H7 (cell line): ENCODE results near the gene ATXN2. TPM values are rescaled to one million over a fixed set of nuclear protein-coding genes. Genes with fewer than 3 reads are reported as not detected.
"Not testable (repeated sequence)": the region's sequence is repeated elsewhere in the genome, so short reads cannot be mapped to it uniquely, and the experiment has no call there.

Experiments used
- DNase-seq: peaks from one replicate; pipeline ENCODE4 v3.0.0; 2012
- H3K27me3 ChIP-seq: 2 replicates; pipeline ENCODE4 v1.6.0; 2011; ENCODE audit warnings: mild to moderate bottlenecking, low read length; ENCODE audit not compliant: control insufficient read depth, insufficient read depth
- H3K36me3 ChIP-seq: replicated peaks from 2 replicates; pipeline ENCODE4 v1.5.1; 2011; ENCODE audit warnings: low read length; ENCODE audit not compliant: control insufficient read depth, insufficient read depth
- H3K4me3 ChIP-seq: 2 replicates; pipeline ENCODE4 v1.5.1; 2011; ENCODE audit warnings: low read depth, mild to moderate bottlenecking, control low read depth, low read length, moderate library complexity; ENCODE audit not compliant: insufficient read depth
- total RNA-seq: library from RNA; depleted of rRNA; stranded (reverse); fragments of >200 nt; shearing (Covaris generic); gene quantifications from 2 replicates; pipeline ENCODE4 v1.2.3, GENCODE V29; 2014

The ATXN2 gene
- total RNA-seq, 1 experiment from 2014 or later: 14.4 TPM

GRCh38 chr12:111521801-111522200, 77.3 kb downstream of the ATXN2 start:
- Histone ChIP-seq H3K4me3 (no peak overlapping the region), H3K36me3 (peaks cover 20% of the 10 kb centered on the region), H3K27me3 (no peaks in the 10 kb centered on the region)
- no peak for DNase-seq

DNA sequence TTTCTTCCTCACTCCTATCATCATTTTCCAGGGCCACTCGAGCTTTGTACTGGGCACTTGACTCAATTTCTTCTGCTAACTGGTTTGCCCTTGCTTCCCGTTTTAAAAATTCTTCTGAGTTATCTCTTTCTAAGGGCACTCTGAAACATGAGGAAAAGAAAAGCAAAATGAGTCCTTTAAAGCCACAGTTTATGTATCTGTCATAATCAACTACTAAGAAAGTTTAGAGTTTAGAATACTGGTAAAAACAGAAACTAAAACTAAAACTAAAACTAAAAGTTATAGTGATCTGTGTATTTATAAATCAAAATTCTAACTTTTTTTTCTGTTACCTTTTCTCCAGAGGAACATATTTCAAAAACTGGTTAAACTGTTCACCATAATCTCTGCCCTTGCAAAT, 79.2 kb downstream of the ATXN2 start:
- H3K4me3 ChIP-seq: no peak overlapping the region
- H3K27me3 ChIP-seq: no peaks in the 10 kb centered on the region
- DNase-seq: no peak
- peaks cover 18% of the 10 kb centered on the region for H3K36me3 ChIP-seq

DNA sequence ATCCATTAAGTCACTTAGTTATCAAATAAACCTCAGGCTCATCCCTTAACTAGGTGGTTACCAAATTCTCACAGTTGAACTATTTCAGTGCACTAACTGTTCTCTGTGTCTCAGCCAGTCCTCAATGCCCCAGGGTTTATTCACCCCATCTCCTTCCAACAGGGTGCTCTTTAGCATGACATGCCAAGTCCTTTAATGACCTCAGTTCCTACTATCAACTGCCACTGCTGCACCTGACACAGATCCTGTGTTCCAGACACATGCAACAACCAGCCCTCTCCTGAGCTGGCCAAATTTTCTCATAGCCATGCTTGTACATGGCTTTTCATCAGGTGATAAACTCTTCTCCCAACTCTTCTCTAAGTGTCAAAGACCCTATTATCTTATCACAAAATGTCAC, 80.0 kb downstream of the ATXN2 start:
- peaks cover 18% of the 10 kb centered on the region for H3K36me3 ChIP-seq
- no peaks in the 10 kb centered on the region for H3K27me3 ChIP-seq
- H3K4me3 ChIP-seq: no peak overlapping the region
- DNase-seq: no peak

- DNase-seq, H3K4me3 ChIP-seq, H3K27me3 ChIP-seq: not testable (repeated sequence)
- H3K36me3 ChIP-seq: peaks cover 18% of the 10 kb centered on the region
Measured at GRCh38 chr12:111507719-111508118, 91.4 kb downstream of the ATXN2 start.

DNA sequence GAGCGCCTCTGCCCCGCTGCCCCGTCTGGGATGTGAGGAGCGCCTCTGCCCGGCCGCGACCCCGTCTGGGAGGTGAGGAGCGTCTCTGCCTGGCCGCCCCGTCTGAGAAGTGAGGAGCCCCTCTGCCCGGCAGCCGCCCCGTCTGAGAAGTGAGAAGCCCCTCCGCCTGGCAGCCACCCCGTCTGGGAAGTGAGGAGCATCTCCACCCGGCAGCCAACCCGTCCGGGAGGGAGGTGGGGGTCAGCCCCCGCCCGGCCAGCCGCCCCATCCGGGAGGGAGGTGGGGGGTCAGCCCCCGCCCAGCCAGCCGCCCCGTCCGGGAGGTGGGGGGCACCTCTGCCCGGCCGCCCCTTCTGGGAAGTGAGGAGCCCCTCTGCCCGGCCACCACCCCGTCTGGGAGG, 91.9 kb downstream of the ATXN2 start:
- not testable (repeated sequence) for DNase-seq, H3K4me3 ChIP-seq, H3K27me3 ChIP-seq
- H3K36me3 ChIP-seq: peaks cover 18% of the 10 kb centered on the region

GRCh38 chr12:111506260-111506659, 92.9 kb downstream of the ATXN2 start:
- H3K36me3 ChIP-seq: peaks cover 17% of the 10 kb centered on the region
- no peaks in the 10 kb centered on the region for H3K27me3 ChIP-seq
- H3K4me3 ChIP-seq: no peak overlapping the region

GRCh38 chr12:111505601-111506036, 93.5 kb downstream of the ATXN2 start:
- Histone ChIP-seq H3K27me3 (no peaks in the 10 kb centered on the region), H3K36me3 (peaks cover 17% of the 10 kb centered on the region), H3K4me3 (no peak overlapping the region)
- no peak for DNase-seq

More at GRCh38 chr12:111506260-111506659, 92.9 kb downstream of the ATXN2 start:
- DNase-seq: no peak

GRCh38 chr12:111503116-111503515, 96.0 kb downstream of the ATXN2 start:
- H3K27me3 ChIP-seq: no peaks in the 10 kb centered on the region
- no peak for DNase-seq
- H3K4me3 ChIP-seq: no peak overlapping the region
- H3K36me3 ChIP-seq: peaks cover 9% of the 10 kb centered on the region

DNA sequence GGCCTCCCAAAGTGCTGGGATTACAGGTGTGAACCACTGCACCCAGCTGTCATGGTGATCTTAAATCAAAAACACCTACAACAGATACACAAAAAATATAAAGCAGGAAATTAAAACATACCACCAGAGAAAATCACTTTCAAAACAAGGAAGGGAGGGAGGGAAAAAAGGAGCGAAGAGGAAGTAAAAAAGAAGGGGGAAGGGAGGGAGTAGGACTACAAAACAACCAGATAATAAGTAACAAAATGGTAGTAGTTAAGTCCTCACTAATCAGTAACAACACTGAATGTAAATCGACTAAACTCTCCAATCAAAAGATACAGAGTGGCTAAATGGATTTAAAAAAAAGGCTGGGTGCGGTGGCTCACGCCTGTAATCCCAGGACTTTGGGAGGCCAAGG, 104.4 kb downstream of the ATXN2 start:
- no peak overlapping the region for H3K4me3 ChIP-seq
- peaks cover 11% of the 10 kb centered on the region for H3K36me3 ChIP-seq
- no peak for DNase-seq
- no peaks in the 10 kb centered on the region for H3K27me3 ChIP-seq

DNA sequence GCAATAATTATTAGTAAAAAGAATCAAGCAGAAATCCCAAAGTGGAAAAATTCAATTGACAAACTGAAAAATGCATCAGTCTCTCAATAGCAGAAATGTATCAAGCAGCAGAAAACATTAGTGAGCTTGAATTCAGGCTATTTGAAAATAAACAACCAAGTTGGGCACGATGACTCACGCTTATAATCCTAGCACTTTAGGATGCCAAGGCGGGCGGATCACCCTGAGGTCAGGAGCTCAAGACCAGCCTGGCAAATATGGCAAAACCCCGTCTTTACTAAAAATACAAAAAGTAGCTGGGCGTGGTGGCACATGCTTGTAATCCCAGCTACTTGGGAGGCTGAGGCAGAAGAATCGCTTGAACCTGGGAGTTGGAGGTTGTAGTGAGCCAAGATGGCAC, 106.1 kb downstream of the ATXN2 start:
- H3K27me3 ChIP-seq, H3K4me3 ChIP-seq, DNase-seq: not testable (repeated sequence)
- peaks cover 16% of the 10 kb centered on the region for H3K36me3 ChIP-seq

DNA sequence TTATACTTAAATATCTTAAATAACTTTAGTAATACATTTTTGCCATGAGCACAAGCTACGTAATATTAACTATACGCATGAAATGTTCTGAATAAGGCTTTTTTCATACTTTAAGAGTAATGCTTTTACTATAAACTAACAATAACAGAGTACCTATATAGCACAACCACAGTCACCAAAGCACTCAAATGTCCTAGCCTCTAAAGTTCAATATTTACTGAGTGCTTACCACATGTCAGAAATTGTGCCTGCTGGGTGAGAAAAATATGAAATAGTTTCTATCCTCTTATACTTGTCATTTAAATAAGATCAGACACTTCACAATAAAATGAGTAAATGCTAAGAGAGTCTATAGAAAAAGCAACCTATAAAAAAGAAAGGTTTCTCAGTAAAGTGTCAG, 110.3 kb downstream of the ATXN2 start:
- H3K4me3 ChIP-seq: no peak overlapping the region
- no peaks in the 10 kb centered on the region for H3K27me3 ChIP-seq
- peaks cover 26% of the 10 kb centered on the region for H3K36me3 ChIP-seq
- no peak for DNase-seq

- H3K4me3 ChIP-seq: no peak overlapping the region
- no peak for DNase-seq
- peaks cover 27% of the 10 kb centered on the region for H3K36me3 ChIP-seq
- H3K27me3 ChIP-seq: no peaks in the 10 kb centered on the region
Measured at GRCh38 chr12:111488271-111488670, 110.8 kb downstream of the ATXN2 start.

GRCh38 chr12:111482462-111482861, 116.7 kb downstream of the ATXN2 start:
- no peaks in the 10 kb centered on the region for H3K27me3 ChIP-seq
- peaks cover 9% of the 10 kb centered on the region for H3K36me3 ChIP-seq
- no peak overlapping the region for H3K4me3 ChIP-seq
- DNase-seq: no peak

- no peak overlapping the region for H3K4me3 ChIP-seq
- no peak for DNase-seq
- H3K36me3 ChIP-seq: peaks cover 7% of the 10 kb centered on the region
- H3K27me3 ChIP-seq: no peaks in the 10 kb centered on the region
Measured at GRCh38 chr12:111471236-111471635, 127.9 kb downstream of the ATXN2 start.

GRCh38 chr12:111469401-111469800, 129.7 kb downstream of the ATXN2 start:
- no peak for DNase-seq
- H3K36me3 ChIP-seq: peaks cover 7% of the 10 kb centered on the region
- no peaks in the 10 kb centered on the region for H3K27me3 ChIP-seq
- H3K4me3 ChIP-seq: no peak overlapping the region

- H3K27me3 ChIP-seq: no peaks in the 10 kb centered on the region
- no peak for DNase-seq
- H3K36me3 ChIP-seq: peaks cover 7% of the 10 kb centered on the region
- no peak overlapping the region for H3K4me3 ChIP-seq
Measured at GRCh38 chr12:111467857-111468241, 131.3 kb downstream of the ATXN2 start.
